Tongue (tissue), 2 donors: Measurements from ENCODE around the gene TEN1. TPM values are rescaled to one million over a fixed set of nuclear protein-coding genes. Genes with fewer than 3 reads are reported as not detected.
"Not testable (repeated sequence)": the region's sequence is repeated elsewhere in the genome, so short reads cannot be mapped to it uniquely, and the experiment has no call there.

Source experiments
- DNase-seq: peaks from one replicate; pipeline ENCODE4 v3.0.0-alpha.2; 2015
- total RNA-seq: library from RNA; depleted of rRNA; stranded (reverse); fragments of >200 nt; gene quantifications from one replicate; pipeline ENCODE4 v1.2.3, GENCODE V29; 2014

Gene TEN1
- 13.4 TPM for total RNA-seq

- DNase-seq, result peak; percentile 99
Observed at GRCh38 chr17:75978938-75979704, at the start of gene TEN1, which contains the start of gene ACOX1. Gene TEN1 (plus strand): TSS chr17:75979240. CDS start chr17:75986193, 6,953 bp downstream. Gene ACOX1 (minus strand): TSS chr17:75979166. CDS start chr17:75979073, 93 bp downstream.

- DNase-seq, result no peak
Observed at GRCh38 chr17:75931062-75931461, 48.0 kb upstream of the TEN1 start.

GRCh38 chr17:75932852-75933251 lies 46.2 kb upstream of the TEN1 start:
- no peak for DNase-seq

- DNase-seq, result no peak
Observed at GRCh38 chr17:75933808-75934207, 45.2 kb upstream of the TEN1 start.

- DNase-seq, result no peak
Observed at GRCh38 chr17:75937652-75938051, 41.4 kb upstream of the TEN1 start.

GRCh38 chr17:75940727-75941441 lies 38.2 kb upstream of the TEN1 start, which contains the start of gene FBF1:
Gene FBF1 (minus strand): TSS chr17:75941042. CDS start chr17:75938149, 2,893 bp downstream.
- DNase-seq, result peak; percentile 96

GRCh38 chr17:75941442-75941819 lies 37.6 kb upstream of the TEN1 start:
- DNase-seq, result peak; percentile 28

- DNase-seq, result no peak
Observed at GRCh38 chr17:75942473-75942872, 36.6 kb upstream of the TEN1 start.

- no peak for DNase-seq
Observed at GRCh38 chr17:75943491-75943890, 35.5 kb upstream of the TEN1 start.

- DNase-seq, result peak; percentile 74
Observed at GRCh38 chr17:75945211-75945610, 33.8 kb upstream of the TEN1 start.

- peak; percentile 40 for DNase-seq
Observed at GRCh38 chr17:75950421-75950820, 28.6 kb upstream of the TEN1 start.

- peak; percentile 91 for DNase-seq
Observed at GRCh38 chr17:75950855-75951554, 28.0 kb upstream of the TEN1 start.

- no peak for DNase-seq
Observed at GRCh38 chr17:75959051-75959838, 19.8 kb upstream of the TEN1 start.

- no peak for DNase-seq
Observed at GRCh38 chr17:75959839-75960511, 19.1 kb upstream of the TEN1 start.

- DNase-seq, result no peak
Observed at GRCh38 chr17:75965468-75965867, 13.6 kb upstream of the TEN1 start.

GRCh38 chr17:75969044-75969443 lies 10.0 kb upstream of the TEN1 start:
- DNase-seq, result not testable (repeated sequence)

GRCh38 chr17:75970011-75970523 lies 9.0 kb upstream of the TEN1 start:
- DNase-seq, result no peak

GRCh38 chr17:75970626-75971025 lies 8.4 kb upstream of the TEN1 start:
- no peak for DNase-seq

- DNase-seq, result not testable (repeated sequence)
Observed at GRCh38 chr17:75975187-75975586, 3.9 kb upstream of the TEN1 start.

GRCh38 chr17:75975757-75976174 lies 3.3 kb upstream of the TEN1 start:
- DNase-seq, result no peak
